HG03460 (cell line): ENCODE data around the gene B3GNT9.

Experiments
- ATAC-seq: cut with Tn5 transposase; IDR thresholded peaks from one replicate; pipeline ENCODE4 v1.9.1; 2021; ENCODE audit not compliant: unreplicated experiment

B3GNT9 gene

GRCh38 chr16:67169642-67170167 lies 18.9 kb upstream of the B3GNT9 start:
- ATAC-seq: no peak

- ATAC-seq: no peak
Measured at GRCh38 chr16:67169011-67169451, 18.2 kb upstream of the B3GNT9 start.

- no peak for ATAC-seq
Measured at GRCh38 chr16:67167588-67167987, 16.8 kb upstream of the B3GNT9 start.

GRCh38 chr16:67166598-67167168 lies 15.9 kb upstream of the B3GNT9 start:
- ATAC-seq: no peak

- no peak for ATAC-seq
Measured at GRCh38 chr16:67166110-67166547, 15.3 kb upstream of the B3GNT9 start.

- no peak for ATAC-seq
Measured at GRCh38 chr16:67165121-67166078, 14.6 kb upstream of the B3GNT9 start.

- ATAC-seq: no peak
Measured at GRCh38 chr16:67164599-67165061, 13.8 kb upstream of the B3GNT9 start, which contains the start of gene HSF4. HSF4 (plus strand) TSS chr16:67164745; CDS start chr16:67164812, 67 bp downstream.

- no peak for ATAC-seq
Measured at GRCh38 chr16:67163999-67164558, 13.3 kb upstream of the B3GNT9 start.

GRCh38 chr16:67163164-67163998 lies 12.6 kb upstream of the B3GNT9 start:
- no peak for ATAC-seq

- no peak for ATAC-seq
Measured at GRCh38 chr16:67162506-67163163, 11.8 kb upstream of the B3GNT9 start.

- ATAC-seq: no peak
Measured at GRCh38 chr16:67161595-67162058, 10.8 kb upstream of the B3GNT9 start.

GRCh38 chr16:67158637-67159600 lies 8.1 kb upstream of the B3GNT9 start:
- ATAC-seq: peak; percentile 40

GRCh38 chr16:67157892-67158635 lies 7.3 kb upstream of the B3GNT9 start:
- ATAC-seq: no peak

GRCh38 chr16:67157106-67157748 lies 6.4 kb upstream of the B3GNT9 start:
- no peak for ATAC-seq

GRCh38 chr16:67156143-67156844 lies 5.5 kb upstream of the B3GNT9 start:
- no peak for ATAC-seq

GRCh38 chr16:67155295-67156142 lies 4.7 kb upstream of the B3GNT9 start:
- no peak for ATAC-seq
